Peyer's patch (tissue), 4 donors: ENCODE data around the gene C12orf57.

Experiments used
- CTCF ChIP-seq, 6 experiments: fragments of 450-650 bp in 4 of 6; fragments of 200-600 bp in 2 of 6; sonication (generic) in 1 of 6; IDR thresholded peaks; one replicate each; pipeline ENCODE4 v1.5.1; 2017 to 2019; ENCODE audit warnings: antibody characterized with exemption in 6 of 6, mild to moderate bottlenecking in 3 of 6, moderate library complexity in 1 of 6
- POLR2A ChIP-seq, 2 donors: fragments of 450-650 bp; IDR thresholded peaks; one replicate each; pipeline ENCODE4 v1.5.1; 2017; ENCODE audit warnings: antibody characterized with exemption in 2 of 2, mild to moderate bottlenecking in 2 of 2, moderate library complexity in 2 of 2

- no peak for TF ChIP-seq POLR2A (IDR thresholded peaks at IDR 0.05)
- no peak for TF ChIP-seq CTCF (IDR thresholded peaks at IDR 0.05)
These were observed 9.1 kb downstream of the C12orf57 start for GRCh38 chr12:6952863-6953441.
